ENCODE data around the gene USP47.

- TF ChIP-seq CTCF (IDR thresholded peaks at IDR 0.05; ENCODE audit: poor library complexity, severe bottlenecking) (no peak), POLR2AphosphoS5 (IDR thresholded peaks at IDR 0.05) (no peak), EP300 (conservative IDR thresholded peaks at IDR 0.05; ENCODE audit: poor library complexity, severe bottlenecking) (no peak), RAD21 (conservative IDR thresholded peaks at IDR 0.05) (no peak), TAF1 (IDR thresholded peaks at IDR 0.05; ENCODE audit: low read depth) (no peak), MXI1 (conservative IDR thresholded peaks at IDR 0.05; ENCODE audit: poor library complexity, severe bottlenecking) (no peak), REST (IDR thresholded peaks at IDR 0.05; ENCODE audit: borderline replicate concordance) (no peak), SMC3 (conservative IDR thresholded peaks at IDR 0.05; ENCODE audit: poor library complexity) (no peak)
These were observed 15.5 kb upstream of the USP47 start for GRCh38 chr11:11826260-11826659.
